ENCODE data around the gene SLC25A18.
"Not testable (repeated sequence)": the region's sequence is repeated elsewhere in the genome, so short reads cannot be mapped to it uniquely, and the experiment has no call there.

SLC25A18 gene

GRCh38 chr22:17612057-17612456, 48.8 kb downstream of the SLC25A18 start:
- DNase-seq = no peak

DNA sequence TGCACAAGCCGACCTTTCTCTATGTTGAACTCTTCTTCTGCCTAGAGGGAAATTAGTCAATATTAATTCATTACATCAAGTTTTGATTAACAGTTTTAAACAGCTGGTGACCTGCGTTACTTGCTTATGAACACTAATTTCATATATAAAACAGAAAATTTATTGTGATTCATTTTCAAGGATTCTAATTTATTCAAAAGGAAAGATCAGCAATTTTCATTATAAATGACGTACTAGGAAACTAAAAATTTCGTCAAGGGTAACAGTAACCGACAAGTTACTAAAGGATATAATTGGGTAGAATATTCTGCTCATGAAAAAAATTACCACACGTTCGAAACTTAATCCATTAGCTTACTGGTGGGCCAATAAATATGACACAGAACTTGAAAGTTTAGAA, 50.0 kb downstream of the SLC25A18 start:
- no peak for DNase-seq

- DNase-seq = no peak
Observed at GRCh38 chr22:17627961-17628405, 64.7 kb downstream of the SLC25A18 start.

- DNase-seq = peak; percentile 96
Observed at GRCh38 chr22:17628406-17629172, 65.3 kb downstream of the SLC25A18 start, which contains the start of gene ATP6V1E1. ATP6V1E1 (minus strand) TSS chr22:17628749; CDS start chr22:17628635, 114 bp downstream.

DNA sequence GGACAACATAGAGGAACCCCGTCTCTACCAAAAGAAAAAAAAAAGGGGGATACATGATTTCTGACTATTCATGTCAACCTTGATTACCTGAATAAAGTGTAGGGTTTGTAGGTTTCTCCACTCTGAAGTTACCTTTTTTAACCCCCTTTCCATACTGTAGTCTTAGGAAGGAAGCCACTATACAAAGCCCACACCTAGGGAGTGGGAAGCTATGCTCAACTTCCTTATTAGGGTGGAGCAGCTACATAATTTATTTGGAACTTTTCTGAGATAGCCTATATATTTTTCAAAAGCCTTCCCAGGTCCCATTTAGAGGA, 65.8 kb downstream of the SLC25A18 start:
- no peak for DNase-seq

- DNase-seq = no peak
Observed at GRCh38 chr22:17629641-17630040, 66.3 kb downstream of the SLC25A18 start.

DNA sequence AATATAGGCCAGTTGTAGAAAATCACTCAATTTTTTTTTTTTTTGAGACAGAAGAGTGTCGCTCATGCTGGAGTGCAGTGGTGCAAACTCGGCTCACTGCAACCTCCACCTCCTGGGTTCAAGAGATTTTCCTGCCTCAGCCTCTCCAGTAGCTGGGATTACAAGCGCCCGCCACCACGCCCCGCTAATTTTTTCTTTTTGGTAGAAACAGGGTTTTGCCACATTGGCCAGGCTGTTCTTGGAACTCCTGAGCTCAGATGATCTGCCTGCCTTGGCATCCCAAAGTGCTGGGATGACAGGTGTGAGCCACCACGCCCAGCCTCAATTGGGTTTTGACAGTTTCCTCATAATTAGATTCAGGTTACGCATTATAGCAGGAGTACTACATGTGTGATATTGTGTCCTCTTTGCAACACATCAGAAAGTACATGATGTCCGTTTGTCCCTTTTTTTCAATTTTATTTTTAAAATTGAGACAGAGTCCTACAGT, 67.8 kb downstream of the SLC25A18 start:
- DNase-seq = no peak

- DNase-seq = no peak
Observed at GRCh38 chr22:17633217-17633997, 70.1 kb downstream of the SLC25A18 start.

- DNase-seq = no peak
Observed at GRCh38 chr22:17633998-17634323, 70.7 kb downstream of the SLC25A18 start.

GRCh38 chr22:17634696-17635095, 71.4 kb downstream of the SLC25A18 start:
- no peak for DNase-seq

- DNase-seq = not testable (repeated sequence)
Observed at GRCh38 chr22:17636850-17637249, 73.6 kb downstream of the SLC25A18 start.

DNA sequence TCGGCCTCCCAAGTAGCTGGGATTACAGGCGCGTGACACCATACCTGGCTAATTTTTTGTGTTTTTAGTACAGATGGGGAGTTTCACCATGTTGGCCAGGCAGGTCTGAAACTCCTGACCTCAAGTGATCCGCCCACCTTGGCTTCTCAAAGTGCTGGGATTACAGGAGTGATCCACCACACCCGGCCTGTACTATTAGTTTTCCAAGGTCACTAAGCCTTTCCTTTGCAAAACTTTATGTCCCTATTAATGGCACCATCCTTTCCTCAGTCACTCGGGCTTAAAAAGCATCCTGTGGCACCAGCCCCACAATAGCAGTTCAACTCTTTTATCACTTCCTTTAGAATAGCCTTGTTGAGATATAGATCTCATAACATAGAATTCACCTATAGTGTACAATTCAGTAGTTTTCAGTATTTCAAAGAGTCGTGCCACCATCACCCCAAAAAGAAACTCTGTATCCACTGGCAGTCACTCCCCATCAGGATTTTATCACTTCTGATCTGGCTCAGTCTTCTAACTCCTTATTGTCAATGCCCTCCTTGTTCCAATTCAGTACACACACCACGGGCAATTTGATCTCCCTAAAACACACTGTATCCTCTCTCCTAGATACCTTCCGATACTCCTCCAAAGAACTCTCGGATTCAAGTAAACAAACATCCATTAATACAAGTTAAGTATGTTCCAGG, 74.3 kb downstream of the SLC25A18 start:
- no peak for DNase-seq

DNA sequence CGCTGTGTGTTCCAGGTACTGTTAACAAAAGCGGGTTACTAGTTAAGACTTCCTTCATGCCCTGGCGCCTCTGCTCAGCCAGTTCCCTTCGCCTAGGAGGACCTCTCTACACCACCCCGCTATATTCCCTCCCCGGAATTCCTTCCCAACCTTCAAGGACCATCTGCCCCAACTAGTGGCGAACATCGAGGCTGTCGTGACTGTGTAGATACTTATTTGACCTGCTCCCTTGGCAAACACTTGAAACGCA, 74.8 kb downstream of the SLC25A18 start:
- DNase-seq = no peak

- DNase-seq = peak; percentile 90
Observed at GRCh38 chr22:17638432-17639246, 75.3 kb downstream of the SLC25A18 start, which contains the start of gene BCL2L13. BCL2L13 (plus strand) TSS chr22:17638757; CDS start chr22:17655712, 16,955 bp downstream.

GRCh38 chr22:17639247-17639741, 76.0 kb downstream of the SLC25A18 start:
- peak; percentile 24 for DNase-seq

Measured in CD4-positive, alpha-beta T cell treated with Interleukin-15 for 1 hour (primary cell).